Prostate gland (tissue), 2 donors: ENCODE measurements around the gene RNF224.

Experiments used
- CTCF ChIP-seq, 4 experiments: fragments of 200-600 bp in 2 of 4; fragments of 450-650 bp in 2 of 4; sonication (generic) in 2 of 4; IDR thresholded peaks; 1 replicate in 3 of 4; 2 replicates in 1 of 4; pipeline ENCODE4 v1.5.1; 2016 to 2019; ENCODE audit warnings: antibody characterized with exemption in 4 of 4, mild to moderate bottlenecking in 2 of 4, moderate library complexity in 2 of 4
- POLR2A ChIP-seq: fragments of 450-650 bp; IDR thresholded peaks from one replicate; pipeline ENCODE4 v1.6.1; 2016; ENCODE audit warnings: antibody characterized with exemption, mild to moderate bottlenecking
- POLR2AphosphoS5 ChIP-seq: sonication (generic); formaldehyde crosslinking; IDR thresholded peaks from one replicate; pipeline ENCODE4 v1.6.1; 2017; ENCODE audit warnings: antibody characterized with exemption

- TF ChIP-seq CTCF (IDR thresholded peaks at IDR 0.05), result no peak
- TF ChIP-seq POLR2A, result no peak
- no peak for TF ChIP-seq POLR2AphosphoS5
These were observed 1.9 kb downstream of the RNF224 start for GRCh38 chr9:137228968-137229896.
